ENCODE data around the gene ZNF423.

ZNF423 gene

DNA sequence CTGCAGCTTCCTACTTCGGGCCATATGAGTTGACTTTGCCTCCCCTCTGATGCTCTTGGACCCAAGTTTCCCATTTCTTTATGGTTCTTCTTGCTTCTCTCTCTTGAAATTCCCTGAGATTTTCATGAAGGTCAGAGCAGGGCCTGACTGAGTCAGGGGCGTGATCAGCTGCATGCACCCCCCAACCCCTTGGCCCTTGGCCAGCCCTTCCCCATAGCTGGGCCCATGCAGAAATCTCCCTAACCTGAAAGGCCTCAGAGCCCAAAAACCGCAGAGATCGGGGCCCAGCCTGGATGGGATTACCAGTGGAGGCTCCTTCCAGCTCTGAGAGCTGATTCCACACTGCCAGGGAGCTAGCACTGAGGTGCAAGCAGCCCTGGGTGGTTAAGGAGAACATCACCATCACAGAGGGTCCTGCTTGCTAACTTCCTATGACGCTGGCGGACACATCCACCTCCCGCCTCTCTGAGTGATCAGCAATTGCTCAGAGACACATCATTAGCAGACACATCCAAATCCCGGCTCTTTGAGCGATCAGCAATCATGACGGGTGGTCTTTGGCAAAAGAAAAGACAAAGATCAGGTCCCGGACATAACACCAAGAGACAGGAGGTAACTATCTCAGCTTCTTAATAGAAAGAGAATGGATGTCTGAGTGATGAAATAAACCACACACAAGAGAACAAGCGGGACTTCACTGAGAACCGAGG lies 320.9 kb downstream of the ZNF423 start:
- H3K4me3 ChIP-seq (ENCODE audit: low read depth, low read length) = no peak overlapping the region
- TF ChIP-seq, protein P1, sequence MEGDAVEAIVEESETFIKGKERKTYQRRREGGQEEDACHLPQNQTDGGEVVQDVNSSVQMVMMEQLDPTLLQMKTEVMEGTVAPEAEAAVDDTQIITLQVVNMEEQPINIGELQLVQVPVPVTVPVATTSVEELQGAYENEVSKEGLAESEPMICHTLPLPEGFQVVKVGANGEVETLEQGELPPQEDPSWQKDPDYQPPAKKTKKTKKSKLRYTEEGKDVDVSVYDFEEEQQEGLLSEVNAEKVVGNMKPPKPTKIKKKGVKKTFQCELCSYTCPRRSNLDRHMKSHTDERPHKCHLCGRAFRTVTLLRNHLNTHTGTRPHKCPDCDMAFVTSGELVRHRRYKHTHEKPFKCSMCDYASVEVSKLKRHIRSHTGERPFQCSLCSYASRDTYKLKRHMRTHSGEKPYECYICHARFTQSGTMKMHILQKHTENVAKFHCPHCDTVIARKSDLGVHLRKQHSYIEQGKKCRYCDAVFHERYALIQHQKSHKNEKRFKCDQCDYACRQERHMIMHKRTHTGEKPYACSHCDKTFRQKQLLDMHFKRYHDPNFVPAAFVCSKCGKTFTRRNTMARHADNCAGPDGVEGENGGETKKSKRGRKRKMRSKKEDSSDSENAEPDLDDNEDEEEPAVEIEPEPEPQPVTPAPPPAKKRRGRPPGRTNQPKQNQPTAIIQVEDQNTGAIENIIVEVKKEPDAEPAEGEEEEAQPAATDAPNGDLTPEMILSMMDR (IDR thresholded peaks at IDR 0.05; ENCODE audit: borderline replicate concordance, insufficient read depth, low read depth, low read length) = no peak

DNA sequence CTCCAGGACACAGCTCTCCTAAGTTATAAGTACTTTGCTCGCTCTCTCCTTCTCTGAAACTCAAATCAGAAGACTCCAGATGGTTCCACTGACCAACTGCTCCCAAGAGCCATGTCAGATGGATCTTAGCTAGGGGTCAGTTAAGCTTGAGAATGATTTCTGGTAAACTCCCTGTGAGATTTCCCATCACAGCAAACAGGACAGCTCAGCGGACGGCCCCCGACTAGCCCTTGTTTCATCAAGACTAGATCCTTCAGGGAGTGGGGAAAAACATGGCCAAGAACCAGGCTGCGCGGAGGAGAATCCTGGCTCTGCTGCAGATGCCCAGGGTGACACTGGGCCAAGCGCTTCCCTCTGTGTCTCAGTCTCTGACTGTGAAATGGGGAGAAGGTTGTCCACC lies 322.5 kb downstream of the ZNF423 start:
- TF ChIP-seq, protein P1 (IDR thresholded peaks at IDR 0.05; ENCODE audit: borderline replicate concordance, insufficient read depth, low read depth, low read length) = no peak

DNA sequence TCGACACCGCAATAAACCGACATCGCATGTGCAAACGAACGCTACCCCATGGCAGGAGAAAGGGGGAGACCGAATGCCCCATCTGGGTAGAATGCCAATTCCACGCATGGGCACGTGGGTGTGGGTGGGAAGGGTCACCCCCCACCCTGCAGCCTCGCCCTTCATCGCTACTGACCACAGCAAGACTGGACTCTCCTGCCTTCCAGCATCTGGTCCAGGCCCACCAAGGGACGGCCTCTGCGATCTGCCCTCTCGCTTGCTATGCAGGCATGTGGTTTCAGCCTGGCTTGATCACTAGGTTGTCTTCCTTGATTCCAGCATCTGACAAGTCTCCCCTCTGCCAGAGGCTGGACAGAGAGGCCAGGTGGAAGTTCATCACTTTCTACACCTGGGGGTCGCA lies 323.0 kb downstream of the ZNF423 start:
- H3K4me3 ChIP-seq (ENCODE audit: low read depth, low read length) = no peak overlapping the region
- TF ChIP-seq, protein P1 (IDR thresholded peaks at IDR 0.05; ENCODE audit: borderline replicate concordance, insufficient read depth, low read depth, low read length) = no peak

More for the DNA sequence above, 322.5 kb downstream of the ZNF423 start:
- no peak overlapping the region for H3K4me3 ChIP-seq (ENCODE audit: low read depth, low read length)

DNA sequence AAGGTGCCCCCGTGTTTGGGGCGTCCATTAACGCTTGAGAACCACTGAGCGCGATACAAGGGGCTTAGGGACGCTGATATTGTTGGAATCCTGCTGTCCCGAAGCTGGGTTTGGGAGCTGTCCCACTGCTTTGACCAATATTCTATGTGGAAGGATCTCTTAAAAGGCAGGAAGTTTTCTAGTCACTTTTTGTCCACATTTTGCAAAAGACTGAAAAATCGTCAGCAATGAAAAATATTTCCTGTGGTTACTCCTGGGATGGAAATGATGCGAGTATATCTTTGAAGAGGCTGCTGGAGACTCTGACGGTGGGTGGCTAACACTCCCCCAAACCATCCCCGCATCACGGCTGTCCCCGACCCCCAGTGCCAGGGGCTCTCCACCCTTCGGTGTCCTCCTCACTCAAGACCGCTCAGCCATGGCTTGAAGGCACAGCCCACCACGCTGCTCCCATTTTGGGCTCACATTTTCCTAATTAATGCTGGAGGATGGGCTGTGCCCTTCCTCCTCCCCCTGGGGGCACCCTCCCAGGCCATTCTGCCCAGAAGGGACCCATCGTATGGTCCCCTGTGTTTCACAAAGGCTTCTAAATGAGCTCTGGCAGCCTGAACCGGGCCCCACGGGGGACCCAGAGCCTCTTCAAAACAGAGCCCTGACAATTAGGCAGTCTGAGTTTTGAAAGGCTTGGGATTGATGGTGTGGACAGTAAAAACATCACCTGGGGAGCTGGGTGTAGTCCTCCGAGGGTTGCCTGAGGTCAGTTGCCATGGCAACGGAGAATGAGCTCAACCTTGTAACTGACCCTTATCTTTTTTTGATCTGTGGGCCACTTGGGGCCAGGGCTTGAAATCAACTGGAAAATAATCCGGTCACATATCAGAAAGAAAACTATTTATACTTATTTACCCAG lies 323.7 kb downstream of the ZNF423 start:
- H3K4me3 ChIP-seq (ENCODE audit: low read depth, low read length) = no peak overlapping the region
- TF ChIP-seq, protein P1 (IDR thresholded peaks at IDR 0.05; ENCODE audit: borderline replicate concordance, insufficient read depth, low read depth, low read length) = no peak

DNA sequence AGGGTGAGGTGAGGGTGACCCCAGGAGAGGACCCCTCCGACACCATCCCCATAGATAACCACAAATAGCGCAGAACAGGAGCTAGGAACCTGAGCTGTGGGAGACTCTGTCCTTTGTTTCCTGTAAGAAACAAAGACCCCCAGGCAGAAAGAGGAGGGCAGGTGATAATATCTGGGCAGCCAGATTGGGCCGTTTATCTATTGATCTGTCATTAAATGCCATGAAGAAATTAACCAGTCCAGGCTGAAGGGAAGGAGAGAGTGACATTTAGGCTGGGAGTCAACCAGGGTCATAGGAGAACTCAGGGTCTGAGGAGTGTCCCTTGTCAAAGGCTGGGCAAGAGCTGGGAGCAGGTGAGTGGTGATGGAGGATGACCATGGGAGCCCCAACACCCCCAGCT lies 324.5 kb downstream of the ZNF423 start:
- TF ChIP-seq, protein P1 (IDR thresholded peaks at IDR 0.05; ENCODE audit: borderline replicate concordance, insufficient read depth, low read depth, low read length) = no peak
- no peak overlapping the region for H3K4me3 ChIP-seq (ENCODE audit: low read depth, low read length)

DNA sequence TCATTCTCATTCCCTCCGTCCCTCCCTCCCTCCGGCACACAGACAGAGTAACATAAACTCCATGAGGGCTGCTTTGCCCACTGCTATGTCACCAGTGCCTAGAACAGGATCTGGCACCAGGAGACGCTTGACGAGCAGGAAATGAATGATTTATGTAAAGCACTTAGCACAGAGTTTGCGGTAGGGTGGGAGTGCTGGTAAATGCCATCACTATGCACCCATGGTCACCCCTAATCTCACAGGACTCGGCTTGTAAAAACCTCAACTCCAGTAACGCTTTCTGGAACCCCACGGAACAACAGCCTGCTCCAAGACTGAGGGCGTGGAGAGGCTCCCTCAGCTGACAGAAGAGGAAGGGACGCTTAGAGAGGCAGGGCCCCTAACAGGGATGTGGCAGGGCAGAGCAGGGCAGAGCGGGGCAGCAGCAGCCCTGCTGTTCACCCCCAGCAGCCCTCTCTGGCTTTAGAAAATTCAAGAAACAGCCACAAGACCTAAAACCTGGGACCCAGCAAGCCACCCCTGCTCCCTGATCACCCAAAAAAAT lies 325.4 kb downstream of the ZNF423 start:
- H3K4me3 ChIP-seq (ENCODE audit: low read depth, low read length) = no peak overlapping the region
- TF ChIP-seq, protein P1 (IDR thresholded peaks at IDR 0.05; ENCODE audit: borderline replicate concordance, insufficient read depth, low read depth, low read length) = no peak

Data from GM12875 (cell line).